GM10266 (cell line): ENCODE data around the gene CRX.
"Not testable (repeated sequence)": the region's sequence is repeated elsewhere in the genome, so short reads cannot be mapped to it uniquely, and the experiment has no call there.

Experiments
- DNase-seq: peaks from one replicate; pipeline ENCODE4 v3.0.0; 2012; ENCODE audit errors: extremely low spot score
- CTCF ChIP-seq: IDR thresholded peaks from 2 replicates; pipeline ENCODE4 v1.5.1; 2012; ENCODE audit warnings: mild to moderate bottlenecking, low read depth; ENCODE audit not compliant: control insufficient read depth, insufficient read depth; ENCODE audit errors: missing control alignments

CRX gene

GRCh38 chr19:47813304-47813994, 8.3 kb upstream of the CRX start:
- TF ChIP-seq CTCF: peak; percentile 81
- DNase-seq: peak; percentile 83

GRCh38 chr19:47813995-47814328, 7.8 kb upstream of the CRX start:
- TF ChIP-seq CTCF: no peak
- no peak for DNase-seq

- DNase-seq: not testable (repeated sequence)
Measured at GRCh38 chr19:47816270-47816669, 5.5 kb upstream of the CRX start.

GRCh38 chr19:47818221-47818620, 3.5 kb upstream of the CRX start:
- not testable (repeated sequence) for DNase-seq

- no peak for TF ChIP-seq CTCF
- no peak for DNase-seq
Measured at GRCh38 chr19:47819858-47820257, 1.9 kb upstream of the CRX start.

GRCh38 chr19:47820410-47820809, 1.3 kb upstream of the CRX start:
- TF ChIP-seq CTCF: no peak
- DNase-seq: no peak

GRCh38 chr19:47824396-47824795, 2.7 kb downstream of the CRX start:
- DNase-seq: no peak
- TF ChIP-seq CTCF: no peak

- no peak for DNase-seq
- no peak for TF ChIP-seq CTCF
Measured at GRCh38 chr19:47826800-47827199, 5.1 kb downstream of the CRX start.

GRCh38 chr19:47832723-47833122, 11.0 kb downstream of the CRX start:
- no peak for DNase-seq
- TF ChIP-seq CTCF: no peak
